ENCODE data around the gene PRKCH. TPM values are rescaled to one million over a fixed set of nuclear protein-coding genes. Genes with fewer than 3 reads are reported as not detected.

PRKCH gene
- total RNA-seq, 2 experiments from 2014 or later = 0.85 to 2.3 TPM

DNA sequence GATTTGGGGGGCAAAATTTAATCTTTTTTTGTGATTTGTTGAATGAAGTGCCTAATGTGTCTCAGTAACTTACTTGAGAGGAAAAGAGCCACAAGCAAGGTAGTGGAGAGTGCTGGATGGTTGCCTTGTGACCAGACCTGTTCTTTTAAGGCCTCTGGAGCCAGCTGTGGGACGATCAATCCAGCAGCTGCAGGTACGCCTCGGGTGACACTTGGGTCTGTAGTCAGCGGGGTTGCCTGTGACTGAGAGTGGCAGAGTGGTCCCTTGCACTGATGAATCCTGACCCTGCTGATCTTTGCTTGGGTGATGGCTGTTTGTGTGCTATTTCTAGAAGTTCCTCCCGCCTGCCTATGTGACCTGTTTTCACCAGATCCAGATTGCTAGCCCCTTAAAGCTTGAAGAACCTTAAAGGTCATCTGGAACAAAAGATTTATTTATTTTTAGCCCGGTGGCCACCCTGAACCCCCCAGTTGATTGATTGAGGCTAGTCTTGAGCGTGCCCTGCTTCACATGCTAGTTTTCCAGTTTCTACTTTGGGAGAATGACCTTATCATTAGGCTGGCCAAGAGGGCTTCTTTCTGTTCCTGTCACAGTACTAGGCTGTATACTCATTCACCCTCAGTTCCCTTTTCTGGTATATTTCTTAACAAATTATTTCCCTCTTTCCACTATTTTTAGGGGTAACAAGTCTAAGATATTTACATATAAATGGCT lies 23.2 kb downstream of the PRKCH start:
- TF ChIP-seq, protein P1, sequence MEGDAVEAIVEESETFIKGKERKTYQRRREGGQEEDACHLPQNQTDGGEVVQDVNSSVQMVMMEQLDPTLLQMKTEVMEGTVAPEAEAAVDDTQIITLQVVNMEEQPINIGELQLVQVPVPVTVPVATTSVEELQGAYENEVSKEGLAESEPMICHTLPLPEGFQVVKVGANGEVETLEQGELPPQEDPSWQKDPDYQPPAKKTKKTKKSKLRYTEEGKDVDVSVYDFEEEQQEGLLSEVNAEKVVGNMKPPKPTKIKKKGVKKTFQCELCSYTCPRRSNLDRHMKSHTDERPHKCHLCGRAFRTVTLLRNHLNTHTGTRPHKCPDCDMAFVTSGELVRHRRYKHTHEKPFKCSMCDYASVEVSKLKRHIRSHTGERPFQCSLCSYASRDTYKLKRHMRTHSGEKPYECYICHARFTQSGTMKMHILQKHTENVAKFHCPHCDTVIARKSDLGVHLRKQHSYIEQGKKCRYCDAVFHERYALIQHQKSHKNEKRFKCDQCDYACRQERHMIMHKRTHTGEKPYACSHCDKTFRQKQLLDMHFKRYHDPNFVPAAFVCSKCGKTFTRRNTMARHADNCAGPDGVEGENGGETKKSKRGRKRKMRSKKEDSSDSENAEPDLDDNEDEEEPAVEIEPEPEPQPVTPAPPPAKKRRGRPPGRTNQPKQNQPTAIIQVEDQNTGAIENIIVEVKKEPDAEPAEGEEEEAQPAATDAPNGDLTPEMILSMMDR (conservative IDR thresholded peaks at IDR 0.05; ENCODE audit: low read length) = no peak
- no peak for TF ChIP-seq EZH2phosphoT487 (IDR thresholded peaks at IDR 0.05; ENCODE audit: borderline replicate concordance, low read depth, low read length)
- no peaks in the 10 kb centered on the region for H3K79me2 ChIP-seq (ENCODE audit: insufficient read depth, low read depth, low read length)
- H3K4me2 ChIP-seq (ENCODE audit: low read length) = no peak overlapping the region
- H3K4me3 ChIP-seq (ENCODE audit: low read depth, low read length, poor library complexity, severe bottlenecking) = no peak overlapping the region
- intact Hi-C loops (cut with micrococcal nuclease; ENCODE audit: unreplicated experiment) = no loop called here
- no peaks in the 10 kb centered on the region for H3K4me1 ChIP-seq (ENCODE audit: insufficient read depth, low read length, poor library complexity, severe bottlenecking)
- no TSS peak for BruUV-seq (replicated peaks)
- no peaks in the 10 kb centered on the region for H3K36me3 ChIP-seq (ENCODE audit: insufficient read depth, low read length)
- no peak overlapping the region for H3K27ac ChIP-seq (ENCODE audit: low read depth, low read length, poor library complexity, severe bottlenecking)
- H3K9me3 ChIP-seq (ENCODE audit: low read length) = no peaks in the 10 kb centered on the region
- DNase-seq (ENCODE audit: low spot score) = no peak
- no peak overlapping the region for H2AFZ ChIP-seq (ENCODE audit: low read length)
- no peaks in the 10 kb centered on the region for H3K9me2 ChIP-seq (ENCODE audit: insufficient read depth, low read length)
- H4K20me1 ChIP-seq (ENCODE audit: insufficient read depth, low read length) = no peaks in the 10 kb centered on the region
- CTCF ChIA-PET (ENCODE audit: unreplicated experiment) = no interaction called here
- POLR2A ChIA-PET = no interaction called here

DNA sequence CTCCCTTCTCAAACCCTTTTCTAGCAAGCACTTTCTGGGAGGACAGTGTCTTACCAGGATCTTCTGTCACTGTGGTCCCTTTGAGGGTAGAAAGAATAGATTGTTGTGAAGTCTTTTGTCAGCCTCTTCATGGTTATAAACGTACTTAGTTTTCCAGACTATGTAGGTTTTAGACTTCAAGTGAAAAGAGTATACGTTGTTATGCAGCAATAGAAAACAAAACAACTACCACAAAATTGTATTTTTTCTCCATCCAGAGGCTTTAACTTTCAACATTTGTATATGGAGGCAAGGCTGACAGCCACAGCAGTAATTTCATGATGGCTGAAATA lies 23.7 kb downstream of the PRKCH start:
- no TSS peak for BruUV-seq (replicated peaks)
- CTCF ChIA-PET (ENCODE audit: unreplicated experiment) = no interaction called here

DNA sequence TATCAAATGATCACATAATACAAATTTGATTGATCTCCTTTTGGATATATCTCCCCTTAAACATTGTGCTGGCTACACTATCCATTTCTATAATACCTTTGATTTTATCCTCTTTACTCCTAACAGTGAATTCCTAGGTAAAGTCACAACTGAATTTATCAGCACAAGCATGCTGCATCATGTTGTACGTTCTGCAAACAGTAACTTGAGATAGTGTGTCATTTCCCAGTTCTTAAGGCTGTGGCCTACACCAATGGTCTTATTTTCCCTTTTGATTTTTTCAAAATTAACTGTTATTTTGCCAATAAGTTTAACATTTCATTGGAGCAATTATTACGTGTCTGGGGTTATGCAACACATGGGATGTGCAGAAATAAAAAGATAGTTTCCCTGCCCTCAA lies 24.8 kb downstream of the PRKCH start:
- Histone ChIP-seq H2AFZ (ENCODE audit: low read length) (no peak overlapping the region), H3K79me2 (ENCODE audit: insufficient read depth, low read depth, low read length) (no peaks in the 10 kb centered on the region), H3K4me1 (ENCODE audit: insufficient read depth, low read length, poor library complexity, severe bottlenecking) (no peaks in the 10 kb centered on the region), H3K9me3 (ENCODE audit: low read length) (no peaks in the 10 kb centered on the region), H4K20me1 (ENCODE audit: insufficient read depth, low read length) (no peaks in the 10 kb centered on the region), H3K36me3 (ENCODE audit: insufficient read depth, low read length) (no peaks in the 10 kb centered on the region), H3K4me3 (ENCODE audit: low read depth, low read length, poor library complexity, severe bottlenecking) (no peak overlapping the region), H3K4me2 (ENCODE audit: low read length) (no peak overlapping the region), H3K9me2 (ENCODE audit: insufficient read depth, low read length) (no peaks in the 10 kb centered on the region), H3K27ac (ENCODE audit: low read depth, low read length, poor library complexity, severe bottlenecking) (no peak overlapping the region)
- POLR2A ChIA-PET = no interaction called here
- CTCF ChIA-PET (ENCODE audit: unreplicated experiment) = no interaction called here
- intact Hi-C loops (cut with micrococcal nuclease; ENCODE audit: unreplicated experiment) = no loop called here
- DNase-seq (ENCODE audit: low spot score) = no peak
- TF ChIP-seq, protein P1 (conservative IDR thresholded peaks at IDR 0.05; ENCODE audit: low read length) = no peak
- TF ChIP-seq EZH2phosphoT487 (IDR thresholded peaks at IDR 0.05; ENCODE audit: borderline replicate concordance, low read depth, low read length) = no peak
- no TSS peak for BruUV-seq (replicated peaks)

More for the DNA sequence above, 23.7 kb downstream of the PRKCH start:
- no peak overlapping the region for H3K4me3 ChIP-seq (ENCODE audit: low read depth, low read length, poor library complexity, severe bottlenecking)
- TF ChIP-seq EZH2phosphoT487 (IDR thresholded peaks at IDR 0.05; ENCODE audit: borderline replicate concordance, low read depth, low read length) = no peak
- TF ChIP-seq, protein P1 (conservative IDR thresholded peaks at IDR 0.05; ENCODE audit: low read length) = no peak
- no peak for DNase-seq (ENCODE audit: low spot score)
- no peaks in the 10 kb centered on the region for H3K9me2 ChIP-seq (ENCODE audit: insufficient read depth, low read length)
- no peaks in the 10 kb centered on the region for H3K4me1 ChIP-seq (ENCODE audit: insufficient read depth, low read length, poor library complexity, severe bottlenecking)
- H3K4me2 ChIP-seq (ENCODE audit: low read length) = no peak overlapping the region
- no peaks in the 10 kb centered on the region for H3K9me3 ChIP-seq (ENCODE audit: low read length)
- no peaks in the 10 kb centered on the region for H3K79me2 ChIP-seq (ENCODE audit: insufficient read depth, low read depth, low read length)
- H3K36me3 ChIP-seq (ENCODE audit: insufficient read depth, low read length) = no peaks in the 10 kb centered on the region
- POLR2A ChIA-PET = no interaction called here
- no peaks in the 10 kb centered on the region for H4K20me1 ChIP-seq (ENCODE audit: insufficient read depth, low read length)
- intact Hi-C loops (cut with micrococcal nuclease; ENCODE audit: unreplicated experiment) = no loop called here
- H3K27ac ChIP-seq (ENCODE audit: low read depth, low read length, poor library complexity, severe bottlenecking) = no peak overlapping the region
- no peak overlapping the region for H2AFZ ChIP-seq (ENCODE audit: low read length)
